ENCODE measurements around the gene CRYGB.

The CRYGB gene, protein sequence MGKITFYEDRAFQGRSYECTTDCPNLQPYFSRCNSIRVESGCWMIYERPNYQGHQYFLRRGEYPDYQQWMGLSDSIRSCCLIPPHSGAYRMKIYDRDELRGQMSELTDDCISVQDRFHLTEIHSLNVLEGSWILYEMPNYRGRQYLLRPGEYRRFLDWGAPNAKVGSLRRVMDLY

DNA sequence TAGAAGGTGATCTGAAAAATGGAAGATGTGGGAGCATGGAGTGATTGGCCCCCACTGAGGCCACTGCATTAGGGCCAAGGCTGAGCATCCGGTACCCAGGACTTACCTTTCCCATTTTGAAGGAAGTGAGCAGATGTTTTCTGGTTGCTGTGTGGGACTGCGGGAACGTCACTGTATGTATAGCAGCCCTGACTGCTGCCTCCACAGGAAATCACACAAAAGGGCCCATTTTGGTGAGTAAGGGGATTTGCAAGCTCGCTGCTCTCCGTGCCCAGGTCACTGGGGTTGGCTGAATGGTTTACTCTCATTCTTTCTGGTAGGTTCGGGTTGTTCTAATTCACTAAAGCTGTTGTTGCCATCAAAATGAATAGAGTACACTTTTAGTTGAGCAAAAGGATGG is at the start of gene CRYGB:
Gene CRYGB (minus strand): TSS at position 153 of the 400 bp plus-strand sequence. CDS start 38 bp downstream, at position 115.
- Mint-ChIP-seq H3K36me3 (no peaks in the 10 kb centered on the region), H3K4me3 (no peak within 1 kb of the TSS), H3K27ac (no peak within 1 kb of the TSS), H3K4me1 (no peaks in the 10 kb centered on the region), H3K9me3 (peaks cover 6% of the 10 kb centered on the region), H3K27me3 (peaks cover 21% of the 10 kb centered on the region)
- no peak for ATAC-seq

- no peaks in the 10 kb centered on the region for H3K27me3 Mint-ChIP-seq
- no peak overlapping the region for H3K27ac Mint-ChIP-seq
- no peak for ATAC-seq
- no peaks in the 10 kb centered on the region for H3K36me3 Mint-ChIP-seq
- H3K4me1 Mint-ChIP-seq, result no peaks in the 10 kb centered on the region
- H3K4me3 Mint-ChIP-seq, result no peak overlapping the region
- no peaks in the 10 kb centered on the region for H3K9me3 Mint-ChIP-seq
Measured at GRCh38 chr2:208195531-208195930, 49.6 kb upstream of the CRYGB start.

DNA sequence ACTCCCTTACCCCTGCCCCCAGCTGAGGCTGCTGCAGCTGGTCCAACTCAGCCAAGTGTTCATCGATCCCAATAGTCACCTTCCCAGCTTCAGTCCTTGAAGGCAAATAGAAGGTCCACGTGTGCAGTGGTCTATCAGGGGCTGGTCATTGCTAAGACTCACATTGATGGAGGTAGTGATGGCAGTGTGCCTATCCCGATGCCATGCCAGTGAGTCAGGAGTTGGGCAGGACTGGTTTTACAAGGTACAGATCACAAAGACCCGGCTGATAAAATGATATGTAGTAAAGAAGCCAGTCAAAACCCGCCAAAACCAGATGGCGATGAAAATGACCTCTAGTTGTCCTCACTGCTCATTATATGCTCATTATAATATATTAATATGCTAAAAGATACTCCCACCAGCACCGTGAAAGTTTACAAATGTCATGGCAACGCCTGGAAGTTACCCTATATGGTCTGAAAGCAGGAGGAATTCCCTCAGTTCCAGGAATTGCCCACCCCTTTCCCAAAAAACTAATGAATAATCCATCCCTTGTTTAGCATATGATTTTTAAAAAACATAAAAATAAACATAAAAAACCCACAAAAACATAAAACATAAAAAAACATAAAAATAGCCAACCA is 46.8 kb upstream of the CRYGB start:
- no peak for ATAC-seq
- Mint-ChIP-seq H3K4me1 (no peaks in the 10 kb centered on the region), H3K9me3 (no peaks in the 10 kb centered on the region), H3K27me3 (no peaks in the 10 kb centered on the region), H3K4me3 (no peak overlapping the region), H3K27ac (no peak overlapping the region), H3K36me3 (no peaks in the 10 kb centered on the region)

DNA sequence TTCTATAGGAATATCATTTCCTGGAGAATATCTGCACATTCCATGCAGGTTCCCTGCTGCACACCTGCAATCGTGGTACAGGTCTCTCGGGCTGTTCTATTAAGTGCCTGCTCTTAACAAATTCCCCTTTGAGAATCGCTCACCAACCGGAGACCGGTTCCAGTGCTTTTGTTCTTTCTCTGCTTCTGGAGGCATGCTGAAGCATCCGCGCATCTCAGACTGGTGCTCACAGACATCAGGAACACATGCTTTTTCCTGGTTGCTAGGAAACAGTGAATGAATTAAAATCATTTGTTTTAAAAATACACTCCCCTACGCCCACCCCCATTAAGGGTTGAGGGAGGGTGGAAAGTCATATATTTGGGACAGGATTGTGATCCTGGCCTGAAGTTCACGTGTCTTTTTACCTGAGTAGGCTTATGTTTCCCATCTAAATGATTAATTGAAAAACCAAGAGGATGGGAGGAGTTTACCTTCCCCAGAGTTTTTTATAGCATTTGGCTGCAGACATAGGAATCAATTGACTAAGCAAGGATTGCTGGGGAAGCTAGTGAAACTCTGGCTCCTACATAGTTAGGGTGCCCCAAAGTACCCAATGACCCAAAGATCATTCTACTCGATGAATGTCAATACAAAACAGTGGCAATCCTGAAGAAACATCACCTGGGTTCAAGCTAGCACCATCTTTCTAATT is 44.0 kb upstream of the CRYGB start, which contains the start of gene C2orf80:
Gene C2orf80 (minus strand): TSS at position 221 of the 694 bp plus-strand sequence. CDS start 3,044 bp downstream, outside the sequence.
- no peak for ATAC-seq
- Mint-ChIP-seq H3K27me3 (peaks cover 7% of the 10 kb centered on the region), H3K4me3 (no peak within 1 kb of the TSS), H3K4me1 (no peaks in the 10 kb centered on the region), H3K27ac (no peak within 1 kb of the TSS), H3K36me3 (no peaks in the 10 kb centered on the region), H3K9me3 (no peaks in the 10 kb centered on the region)

DNA sequence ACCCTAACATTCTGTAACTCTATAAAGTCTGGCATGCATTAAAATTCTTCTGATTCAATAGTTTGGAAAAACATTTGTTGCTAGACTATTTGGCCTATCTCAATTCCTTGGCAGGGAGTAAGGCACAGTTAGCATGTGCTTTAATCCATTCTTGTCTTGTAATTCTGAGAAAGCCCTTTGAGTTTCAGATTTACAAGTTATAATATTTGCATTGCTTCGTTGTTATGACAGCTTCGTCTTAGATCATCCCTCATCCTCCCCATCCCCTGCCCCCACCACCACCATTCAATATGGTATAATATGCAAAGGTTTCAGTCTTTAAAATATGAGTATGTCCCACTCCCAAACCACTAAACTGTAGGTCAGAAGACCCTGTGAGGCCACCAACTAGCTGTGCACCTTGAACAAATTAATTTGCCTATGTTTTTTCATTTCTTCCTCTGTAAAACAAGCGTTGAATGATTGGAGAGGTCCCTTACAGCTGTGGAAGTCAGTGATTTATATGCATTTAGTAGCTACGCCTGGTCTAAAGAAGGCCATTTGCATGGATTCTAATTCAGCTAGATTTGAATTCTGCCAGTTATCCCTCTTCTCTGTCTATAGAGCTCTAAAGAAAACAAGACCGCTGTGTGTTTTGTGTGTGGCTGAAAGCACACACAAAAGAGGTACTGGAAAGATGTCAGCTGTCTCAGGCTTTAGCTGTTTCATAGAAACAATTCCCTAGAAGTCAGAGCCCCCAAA is 43.3 kb upstream of the CRYGB start:
- Mint-ChIP-seq H3K4me1 (peaks cover 5% of the 10 kb centered on the region), H3K27me3 (peaks cover 14% of the 10 kb centered on the region), H3K36me3 (no peaks in the 10 kb centered on the region), H3K9me3 (no peaks in the 10 kb centered on the region), H3K27ac (no peak overlapping the region), H3K4me3 (no peak overlapping the region)
- ATAC-seq, result no peak

GRCh38 chr2:208186893-208187292 is 40.9 kb upstream of the CRYGB start:
- Mint-ChIP-seq H3K36me3 (no peaks in the 10 kb centered on the region), H3K27me3 (peaks cover 33% of the 10 kb centered on the region), H3K4me1 (peaks cover 16% of the 10 kb centered on the region), H3K27ac (no peak overlapping the region), H3K4me3 (no peak overlapping the region), H3K9me3 (no peaks in the 10 kb centered on the region)
- ATAC-seq, result no peak

DNA sequence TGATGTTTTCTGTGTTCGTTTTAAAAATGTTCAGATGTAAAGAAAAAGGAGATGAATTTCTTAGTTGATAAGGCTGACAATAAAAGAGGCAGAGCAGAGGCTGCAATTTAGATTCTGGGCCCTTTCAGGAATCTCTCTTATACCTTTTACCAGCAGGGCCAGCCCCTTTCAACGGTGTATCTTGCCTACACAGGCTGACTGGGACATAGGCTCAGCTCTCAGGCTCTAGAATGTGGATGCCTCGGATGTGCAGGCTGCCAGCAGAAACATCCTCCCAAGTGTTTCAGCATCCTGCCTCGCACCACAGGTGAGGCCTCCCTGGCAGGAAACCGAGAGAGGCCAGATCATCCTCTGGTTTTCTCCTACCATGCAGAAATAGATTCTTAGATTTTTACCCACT is 40.5 kb upstream of the CRYGB start:
- no peaks in the 10 kb centered on the region for H3K36me3 Mint-ChIP-seq
- peaks cover 33% of the 10 kb centered on the region for H3K27me3 Mint-ChIP-seq
- no peaks in the 10 kb centered on the region for H3K9me3 Mint-ChIP-seq
- H3K4me3 Mint-ChIP-seq, result no peak overlapping the region
- H3K27ac Mint-ChIP-seq, result no peak overlapping the region
- peaks cover 16% of the 10 kb centered on the region for H3K4me1 Mint-ChIP-seq
- no peak for ATAC-seq

- Mint-ChIP-seq H3K27me3 (peaks cover 33% of the 10 kb centered on the region), H3K4me1 (peaks cover 16% of the 10 kb centered on the region), H3K36me3 (no peaks in the 10 kb centered on the region), H3K27ac (no peak overlapping the region), H3K9me3 (no peaks in the 10 kb centered on the region), H3K4me3 (no peak overlapping the region)
- ATAC-seq, result no peak
Measured at GRCh38 chr2:208183972-208184705, 38.2 kb upstream of the CRYGB start.

GRCh38 chr2:208183526-208183925 is 37.6 kb upstream of the CRYGB start:
- Mint-ChIP-seq H3K9me3 (no peaks in the 10 kb centered on the region), H3K36me3 (no peaks in the 10 kb centered on the region), H3K4me3 (no peak overlapping the region), H3K27me3 (peaks cover 33% of the 10 kb centered on the region), H3K27ac (no peak overlapping the region), H3K4me1 (peaks cover 16% of the 10 kb centered on the region)
- no peak for ATAC-seq

DNA sequence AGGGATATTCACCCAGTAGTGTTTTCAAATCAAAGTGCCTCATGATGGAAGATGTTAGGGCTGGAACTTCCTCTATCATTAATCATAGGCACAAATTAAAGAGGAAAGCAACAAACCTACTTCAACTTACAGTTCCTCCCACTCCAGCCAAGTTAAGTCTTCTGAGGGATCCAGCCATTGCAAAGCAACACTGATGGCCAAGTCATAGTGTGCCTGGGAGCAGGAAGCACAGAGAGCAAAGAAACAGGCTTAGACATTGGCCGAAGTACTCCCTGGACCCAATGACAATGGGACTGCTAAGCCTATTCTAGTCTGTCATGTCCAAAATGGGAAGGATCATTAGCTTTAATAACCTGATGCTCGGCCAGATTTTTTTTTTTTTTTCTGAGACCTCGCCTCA is 36.9 kb upstream of the CRYGB start:
- H3K27me3 Mint-ChIP-seq, result peaks cover 33% of the 10 kb centered on the region
- no peak overlapping the region for H3K27ac Mint-ChIP-seq
- H3K4me3 Mint-ChIP-seq, result no peak overlapping the region
- no peaks in the 10 kb centered on the region for H3K9me3 Mint-ChIP-seq
- no peaks in the 10 kb centered on the region for H3K36me3 Mint-ChIP-seq
- no peak for ATAC-seq
- H3K4me1 Mint-ChIP-seq, result peaks cover 16% of the 10 kb centered on the region

DNA sequence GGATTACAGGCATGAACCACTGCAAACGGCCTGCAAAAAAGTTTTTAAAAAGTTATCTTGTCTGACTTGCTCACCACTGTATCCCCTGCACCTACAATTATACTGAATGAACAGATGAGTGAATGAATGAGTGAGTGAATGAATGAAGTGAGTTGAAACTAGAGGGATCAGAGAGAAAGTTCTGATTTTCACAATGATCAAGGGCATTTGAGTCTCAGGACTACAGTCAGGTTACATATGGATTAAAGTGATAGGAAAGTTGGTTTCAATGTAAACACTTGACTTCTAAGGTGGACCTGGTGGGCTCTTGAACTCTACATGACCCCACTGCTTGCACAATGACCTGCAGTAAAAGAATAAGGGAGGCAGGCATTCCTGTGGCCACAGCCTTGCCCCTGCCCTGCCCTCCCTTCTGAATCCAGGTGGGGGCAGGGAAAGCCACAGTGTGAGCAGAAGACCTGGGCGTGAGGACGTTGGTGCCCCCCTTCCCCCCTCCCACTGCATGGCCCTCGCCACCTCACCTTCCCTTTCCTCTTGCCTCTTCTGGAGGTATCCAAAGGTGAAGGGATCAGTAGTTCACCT is 33.2 kb upstream of the CRYGB start:
- H3K27ac Mint-ChIP-seq, result no peak overlapping the region
- H3K27me3 Mint-ChIP-seq, result peaks cover 17% of the 10 kb centered on the region
- H3K4me1 Mint-ChIP-seq, result peaks cover 10% of the 10 kb centered on the region
- no peaks in the 10 kb centered on the region for H3K36me3 Mint-ChIP-seq
- no peak for ATAC-seq
- no peak overlapping the region for H3K4me3 Mint-ChIP-seq
- H3K9me3 Mint-ChIP-seq, result no peaks in the 10 kb centered on the region

- H3K36me3 Mint-ChIP-seq, result no peaks in the 10 kb centered on the region
- H3K9me3 Mint-ChIP-seq, result no peaks in the 10 kb centered on the region
- no peak for ATAC-seq
- H3K4me3 Mint-ChIP-seq, result no peak overlapping the region
- no peaks in the 10 kb centered on the region for H3K27me3 Mint-ChIP-seq
- H3K27ac Mint-ChIP-seq, result no peak overlapping the region
- H3K4me1 Mint-ChIP-seq, result no peaks in the 10 kb centered on the region
Measured at GRCh38 chr2:208175840-208176153, 29.8 kb upstream of the CRYGB start.

- no peaks in the 10 kb centered on the region for H3K4me1 Mint-ChIP-seq
- H3K27me3 Mint-ChIP-seq, result peaks cover 4% of the 10 kb centered on the region
- ATAC-seq, result peak; percentile 88
- H3K4me3 Mint-ChIP-seq, result no peak overlapping the region
- H3K9me3 Mint-ChIP-seq, result no peaks in the 10 kb centered on the region
- no peak overlapping the region for H3K27ac Mint-ChIP-seq
- no peaks in the 10 kb centered on the region for H3K36me3 Mint-ChIP-seq
Measured at GRCh38 chr2:208175069-208175839, 29.3 kb upstream of the CRYGB start.

DNA sequence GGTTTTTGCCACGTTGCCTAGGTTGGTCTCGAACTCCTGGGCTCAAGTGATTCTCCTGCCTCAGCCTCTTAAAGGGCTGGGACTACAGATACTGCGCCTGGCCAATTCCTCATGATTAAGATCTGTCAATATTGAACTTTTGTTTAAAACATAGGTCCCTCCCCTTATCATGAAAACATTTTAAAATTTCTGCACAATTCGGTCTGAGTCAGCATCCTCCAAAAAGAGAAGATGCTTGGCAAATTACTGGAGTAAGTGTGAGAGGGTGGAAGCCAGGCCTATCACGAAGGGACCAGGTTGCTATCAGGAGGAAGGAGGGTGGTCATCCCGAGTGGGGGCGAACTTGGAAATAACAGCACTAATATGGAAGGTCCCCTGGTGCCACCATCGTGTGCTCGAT is 28.2 kb upstream of the CRYGB start:
- Mint-ChIP-seq H3K27ac (no peak overlapping the region), H3K27me3 (peaks cover 10% of the 10 kb centered on the region), H3K9me3 (no peaks in the 10 kb centered on the region), H3K4me3 (no peak overlapping the region), H3K36me3 (no peaks in the 10 kb centered on the region), H3K4me1 (no peaks in the 10 kb centered on the region)
- no peak for ATAC-seq

Data from stimulated activated memory B cell treated with anti-CD40 and anti-IgM and Interleukin-4, amounts not matched to agents 10 μg/mL and 1 μg/mL and 100 μg/mL, for 72 hours (primary cell).